ENCODE measurements around the gene ELOVL4.

Gene ELOVL4

GRCh38 chr6:79878142-79878748 is 69.1 kb downstream of the ELOVL4 start:
- no peak overlapping the region for H3K4me3 Mint-ChIP-seq
- peaks cover 22% of the 10 kb centered on the region for H3K27me3 Mint-ChIP-seq
- no peaks in the 10 kb centered on the region for H3K36me3 Mint-ChIP-seq
- H3K27ac Mint-ChIP-seq, result no peak overlapping the region
- no peaks in the 10 kb centered on the region for H3K4me1 Mint-ChIP-seq (ENCODE audit: low read depth)
- no peaks in the 10 kb centered on the region for H3K9me3 Mint-ChIP-seq (ENCODE audit: low read depth)

- H3K27me3 Mint-ChIP-seq, result peaks cover 12% of the 10 kb centered on the region
- H3K4me1 Mint-ChIP-seq (ENCODE audit: low read depth), result peaks cover 4% of the 10 kb centered on the region
- no peak overlapping the region for H3K4me3 Mint-ChIP-seq
- no peaks in the 10 kb centered on the region for H3K9me3 Mint-ChIP-seq (ENCODE audit: low read depth)
- no peak overlapping the region for H3K27ac Mint-ChIP-seq
- H3K36me3 Mint-ChIP-seq, result no peaks in the 10 kb centered on the region
These were observed 72.7 kb downstream of the ELOVL4 start for GRCh38 chr6:79874531-79875134.

- H3K27ac Mint-ChIP-seq, result no peak overlapping the region
- no peak overlapping the region for H3K4me3 Mint-ChIP-seq
- H3K27me3 Mint-ChIP-seq, result peaks cover 9% of the 10 kb centered on the region
- no peaks in the 10 kb centered on the region for H3K9me3 Mint-ChIP-seq (ENCODE audit: low read depth)
- peaks cover 8% of the 10 kb centered on the region for H3K4me1 Mint-ChIP-seq (ENCODE audit: low read depth)
- no peaks in the 10 kb centered on the region for H3K36me3 Mint-ChIP-seq
These were observed 74.4 kb downstream of the ELOVL4 start for GRCh38 chr6:79872986-79873385.

DNA sequence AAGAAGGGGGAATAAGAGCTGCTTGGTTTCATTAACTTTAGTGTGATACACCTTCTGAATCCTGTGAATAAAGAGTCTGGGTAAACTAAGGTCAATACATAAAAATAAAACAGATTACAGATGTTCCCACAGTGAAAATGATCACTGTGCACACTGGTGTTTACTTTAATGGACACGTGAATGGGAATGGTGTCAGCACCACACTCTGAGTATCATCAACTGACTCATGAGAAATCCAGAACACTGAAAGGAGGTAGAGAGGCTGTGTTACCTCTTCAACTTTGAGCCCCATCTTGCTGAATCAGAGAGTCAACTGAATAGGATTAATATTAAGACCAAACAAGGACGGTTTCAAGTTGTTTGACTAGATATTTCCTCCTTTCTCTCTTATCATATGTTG is 75.0 kb downstream of the ELOVL4 start:
- Mint-ChIP-seq H3K9me3 (ENCODE audit: low read depth) (no peaks in the 10 kb centered on the region), H3K27me3 (peaks cover 8% of the 10 kb centered on the region), H3K27ac (no peak overlapping the region), H3K4me1 (ENCODE audit: low read depth) (peaks cover 8% of the 10 kb centered on the region), H3K4me3 (no peak overlapping the region), H3K36me3 (no peaks in the 10 kb centered on the region)

GRCh38 chr6:79869600-79870084 is 77.7 kb downstream of the ELOVL4 start:
- Mint-ChIP-seq H3K36me3 (no peaks in the 10 kb centered on the region), H3K4me3 (peak overlapping the region; percentile 67), H3K9me3 (ENCODE audit: low read depth) (no peaks in the 10 kb centered on the region), H3K4me1 (ENCODE audit: low read depth) (peaks cover 8% of the 10 kb centered on the region), H3K27me3 (peaks cover 8% of the 10 kb centered on the region), H3K27ac (peak overlapping the region; percentile 17)

- Mint-ChIP-seq H3K27me3 (peaks cover 6% of the 10 kb centered on the region), H3K36me3 (no peaks in the 10 kb centered on the region), H3K4me1 (ENCODE audit: low read depth) (peaks cover 8% of the 10 kb centered on the region), H3K9me3 (ENCODE audit: low read depth) (no peaks in the 10 kb centered on the region), H3K27ac (no peak overlapping the region), H3K4me3 (no peak overlapping the region)
These were observed 78.2 kb downstream of the ELOVL4 start for GRCh38 chr6:79869184-79869583.

DNA sequence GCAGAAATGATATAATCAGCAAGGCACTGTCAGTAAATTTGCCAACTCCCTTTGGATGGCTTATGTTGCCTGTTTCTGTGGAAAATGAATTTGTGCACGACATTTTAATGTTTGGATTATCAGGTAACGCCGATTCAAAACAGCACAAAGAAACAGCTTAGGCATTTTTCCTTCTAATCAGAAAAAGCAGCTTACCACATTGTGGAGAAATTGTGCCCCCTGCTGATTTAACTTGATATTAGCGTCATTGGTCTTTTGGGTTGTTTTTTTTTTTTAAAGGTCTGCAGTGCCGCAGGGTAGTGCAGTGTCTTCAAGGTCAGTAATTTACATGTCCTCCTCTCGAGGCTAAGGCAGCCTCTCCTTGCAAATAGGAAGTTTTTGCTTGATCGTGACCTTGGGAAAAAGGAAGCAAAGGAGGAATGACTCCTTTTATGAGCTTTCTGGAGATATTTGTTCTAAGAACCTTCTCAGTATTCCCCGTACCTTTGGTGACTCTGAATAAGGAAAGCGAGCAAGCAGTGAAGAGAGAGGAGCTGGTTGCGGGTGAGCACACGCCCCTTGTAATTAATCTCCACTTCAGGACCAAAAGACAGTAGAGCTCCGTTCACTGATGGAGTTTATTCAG is 79.1 kb downstream of the ELOVL4 start:
- no peaks in the 10 kb centered on the region for H3K9me3 Mint-ChIP-seq (ENCODE audit: low read depth)
- no peak overlapping the region for H3K27ac Mint-ChIP-seq
- no peaks in the 10 kb centered on the region for H3K36me3 Mint-ChIP-seq
- peaks cover 6% of the 10 kb centered on the region for H3K27me3 Mint-ChIP-seq
- H3K4me3 Mint-ChIP-seq, result no peak overlapping the region
- peaks cover 8% of the 10 kb centered on the region for H3K4me1 Mint-ChIP-seq (ENCODE audit: low read depth)
